B cell (primary cell): ENCODE measurements around the gene TMPO.

Experiments used
- CTCF ChIP-seq: fragments of 200-600 bp; IDR thresholded peaks from one replicate; pipeline ENCODE4 v1.8.0; 2022; ENCODE audit warnings: antibody characterized with exemption, mild to moderate bottlenecking
- EZH2 ChIP-seq: IDR thresholded peaks from 2 replicates; pipeline ENCODE4 v1.6.1; 2012; ENCODE audit warnings: borderline replicate concordance, low read depth, mild to moderate bottlenecking, moderate library complexity, low read length; ENCODE audit not compliant: insufficient read depth, poor library complexity, severe bottlenecking

DNA sequence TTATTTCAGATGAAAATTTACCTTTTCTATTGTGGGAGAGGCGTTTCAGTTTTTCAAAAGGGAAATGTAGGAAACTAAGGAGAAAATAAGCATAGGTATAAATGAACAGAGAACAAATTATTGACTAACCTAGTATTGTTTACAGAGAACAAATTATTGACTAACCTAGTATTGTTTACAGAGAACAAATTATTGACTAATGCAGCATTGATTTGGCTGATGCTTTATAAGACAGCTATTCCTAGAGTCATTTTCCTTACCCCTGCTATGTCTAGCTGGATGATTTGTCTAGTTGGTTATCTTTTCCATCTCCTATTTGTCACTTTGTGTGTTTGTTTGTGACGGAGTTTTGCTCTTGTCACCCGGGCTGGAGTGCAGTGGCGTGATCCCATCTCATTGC, 22.6 kb downstream of the TMPO start:
- TF ChIP-seq CTCF, result no peak
- TF ChIP-seq EZH2, result no peak
